GM18526 (cell line): ENCODE measurements around the gene WDPCP.

Experiments used
- POLR2A ChIP-seq: IDR thresholded peaks from 3 replicates; pipeline ENCODE4 v1.6.1; 2011; ENCODE audit not compliant: insufficient read length; ENCODE audit errors: extremely low read depth

The WDPCP gene

DNA sequence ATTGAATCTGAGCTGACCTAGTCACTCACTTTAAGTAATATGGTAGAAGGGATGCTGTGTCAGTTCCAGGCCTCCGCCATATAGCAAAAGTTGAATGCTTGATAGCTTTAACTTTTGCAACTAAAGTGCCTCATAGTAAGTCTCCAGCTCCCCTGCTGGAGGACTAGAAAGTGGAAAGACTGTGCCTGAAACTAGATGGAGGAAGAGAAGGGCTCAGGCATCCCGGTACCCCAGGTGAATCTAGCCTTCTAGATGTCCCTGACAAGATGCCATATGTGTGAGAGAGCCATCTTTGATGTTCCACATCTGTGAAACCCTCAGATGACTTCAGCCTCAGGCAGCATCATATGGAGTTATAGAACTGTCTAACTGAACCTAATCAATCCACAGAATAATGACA, 516.6 kb downstream of the WDPCP start:
- TF ChIP-seq POLR2A: no peak
